H1 (cell line): ENCODE data around the gene TRIM28. TPM values are rescaled to one million over a fixed set of nuclear protein-coding genes. Genes with fewer than 3 reads are reported as not detected.

Experiments
- ATF2 ChIP-seq: IDR thresholded peaks from 2 replicates; pipeline ENCODE4 v1.6.1; 2012; ENCODE audit warnings: low read length, inconsistent platforms
- CEBPB ChIP-seq: IDR thresholded peaks from 2 replicates; pipeline ENCODE4 v1.6.1; 2012; ENCODE audit warnings: low read depth, low read length
- CHD1 ChIP-seq: IDR thresholded peaks from 2 replicates; pipeline ENCODE4 v1.6.1; 2012; ENCODE audit warnings: low read depth, low read length, improper control_type of control experiment
- E2F6 ChIP-seq: IDR thresholded peaks from 2 replicates; pipeline ENCODE4 v1.6.1; 2012; ENCODE audit warnings: inconsistent platforms
- FOSL1 ChIP-seq: IDR thresholded peaks from 2 replicates; pipeline ENCODE4 v1.6.1; 2011; ENCODE audit warnings: mild to moderate bottlenecking, low read depth, low read length, moderate library complexity; ENCODE audit not compliant: insufficient read depth
- KDM4A ChIP-seq: IDR thresholded peaks from one replicate; pipeline ENCODE4 v1.7.1; 2012; ENCODE audit warnings: low read depth, mild to moderate bottlenecking, moderate library complexity, low read length, inconsistent platforms; ENCODE audit not compliant: severe bottlenecking
- KDM5A ChIP-seq: fragments of 200-600 bp; IDR thresholded peaks from 2 replicates; pipeline ENCODE4 v1.7.1; 2012; ENCODE audit warnings: mild to moderate bottlenecking, low read length, inconsistent platforms, mixed read lengths
- NRF1 ChIP-seq: IDR thresholded peaks from 2 replicates; pipeline ENCODE4 v1.6.1; 2011; ENCODE audit warnings: mild to moderate bottlenecking, low read depth, low read length, improper control_type of control experiment
- SAP30 ChIP-seq: fragments of 300-600 bp; sonication (generic); IDR thresholded peaks from 2 replicates; pipeline ENCODE4 v1.7.1; 2012; ENCODE audit warnings: low read length, moderate library complexity, mild to moderate bottlenecking, inconsistent platforms; ENCODE audit not compliant: insufficient read depth, insufficient replicate concordance
- SIRT6 ChIP-seq: IDR thresholded peaks from one replicate; pipeline ENCODE4 v1.7.1; 2012; ENCODE audit warnings: low read length, inconsistent platforms
- polyA plus RNA-seq, 7 experiments: library from polyadenylated mRNA; depleted of rRNA in 3 of 7; stranded (reverse) in 5 of 7; unstranded in 2 of 7; fragments of >200 nt in 5 of 7; fragments of 200-250 nt in 2 of 7; gene quantifications; 1 replicate in 5 of 7; 2 replicates in 1 of 7; 4 replicates in 1 of 7; pipeline versions ENCODE4 v1.2.1 to v1.2.3, GENCODE V29; 2011 to 2013; ENCODE audit warnings: missing spikeins in 2 of 7, mixed read lengths in 2 of 7
- total RNA-seq: library from RNA; stranded (reverse); fragmentation: NEBNext Ultra II Directional; extraction: Animal tissue kit (Norgen Biotek cat#: 25700); gene quantifications from 2 replicates; pipeline ENCODE4 v1.2.1, GENCODE V29; 2021

TRIM28 gene
- total and polyA plus RNA-seq, 2 of the 8 experiments (the other 6 are each of a cell fraction or from before 2014, with no cell fraction given), result 1,433 to 1,442 TPM

- no peak for TF ChIP-seq KDM4A
- TF ChIP-seq FOSL1, result 0 out of 2 replicates have a peak, but pooled peaks have one; percentile 20
- TF ChIP-seq SAP30, result no peak
- peak; percentile 97 for TF ChIP-seq NRF1
- TF ChIP-seq CEBPB, result peak; percentile 95
- TF ChIP-seq E2F6, result peak; percentile 38; the same call in 1 of the 2 replicates
- TF ChIP-seq ATF2, result no peak
- no peak for TF ChIP-seq CHD1
- peak; percentile 42; the same call in 1 of the 2 replicates for TF ChIP-seq KDM5A
- TF ChIP-seq SIRT6, result peak; percentile 47
Measured at GRCh38 chr19:58554494-58555368, 10.9 kb downstream of the TRIM28 start, which contains the start of gene CHMP2A (continued).
